NCI-H2171 (cell line): ENCODE measurements around the gene GMDS.

Experiments
- DNase-seq: peaks from one replicate; lab custom pipeline; 2025; lab: John Stamatoyannopoulos, UW

The GMDS gene

GRCh38 chr6:2133716-2134310, 111.6 kb downstream of the GMDS start:
- DNase-seq: no peak

DNA sequence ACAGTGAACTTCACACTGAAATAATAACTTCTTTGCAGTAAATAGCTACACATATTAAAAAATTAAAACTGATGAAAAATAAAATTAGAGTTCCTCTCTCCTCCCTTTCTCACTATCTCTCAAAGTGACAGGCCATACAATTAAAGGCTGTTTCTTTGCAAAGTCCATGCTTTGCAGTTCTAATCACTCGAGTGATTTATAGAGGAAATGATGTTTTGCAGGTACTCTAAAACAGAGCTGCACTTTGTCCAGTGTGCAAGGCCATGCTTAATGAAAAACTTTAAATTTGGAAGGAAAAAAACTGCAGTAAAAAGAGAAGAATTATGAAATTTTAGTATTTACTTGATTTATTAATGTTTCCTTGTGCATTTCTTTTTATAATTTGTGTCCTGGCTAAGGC, 112.5 kb downstream of the GMDS start:
- no peak for DNase-seq

DNA sequence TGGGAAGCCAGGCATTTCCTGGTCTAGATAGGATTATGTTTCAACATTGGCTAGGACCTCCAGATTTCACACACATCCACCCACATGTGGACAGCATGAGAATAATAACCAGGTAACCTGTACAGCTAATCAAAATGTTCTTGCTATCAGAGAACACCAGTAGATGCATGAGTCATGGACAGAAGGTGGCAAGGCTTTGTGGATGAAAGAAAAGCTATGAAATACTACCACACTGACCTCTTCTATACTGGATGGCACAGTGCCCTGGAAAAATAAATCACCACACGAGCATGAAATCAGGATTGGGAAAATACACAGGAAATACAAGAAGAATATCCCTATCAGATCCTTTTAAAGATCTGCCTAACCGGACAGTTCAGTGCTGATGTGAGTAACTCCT, 113.0 kb downstream of the GMDS start:
- no peak for DNase-seq

- no peak for DNase-seq
Measured at GRCh38 chr6:2129182-2129621, 116.2 kb downstream of the GMDS start.

DNA sequence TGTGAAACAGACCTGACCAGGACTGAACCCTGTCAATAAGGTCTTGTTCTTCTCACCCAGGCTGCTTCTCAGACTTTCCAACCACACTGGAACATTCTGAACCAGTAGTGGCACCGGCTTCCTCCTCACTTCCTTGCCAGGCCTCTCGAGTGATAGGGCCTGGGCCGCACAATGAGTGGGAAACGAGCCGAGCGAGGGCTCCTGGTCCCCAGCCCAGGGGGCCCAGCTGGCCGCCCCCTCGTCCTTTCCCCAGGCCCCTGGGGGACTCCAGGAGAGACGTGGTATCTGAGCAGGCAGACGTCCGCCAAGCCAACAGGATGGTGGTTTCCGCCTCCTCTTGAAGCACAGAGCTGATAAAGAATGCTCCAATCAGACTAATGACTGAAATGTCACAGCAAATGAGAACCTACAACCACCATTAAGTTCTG, 117.9 kb downstream of the GMDS start:
- no peak for DNase-seq

DNA sequence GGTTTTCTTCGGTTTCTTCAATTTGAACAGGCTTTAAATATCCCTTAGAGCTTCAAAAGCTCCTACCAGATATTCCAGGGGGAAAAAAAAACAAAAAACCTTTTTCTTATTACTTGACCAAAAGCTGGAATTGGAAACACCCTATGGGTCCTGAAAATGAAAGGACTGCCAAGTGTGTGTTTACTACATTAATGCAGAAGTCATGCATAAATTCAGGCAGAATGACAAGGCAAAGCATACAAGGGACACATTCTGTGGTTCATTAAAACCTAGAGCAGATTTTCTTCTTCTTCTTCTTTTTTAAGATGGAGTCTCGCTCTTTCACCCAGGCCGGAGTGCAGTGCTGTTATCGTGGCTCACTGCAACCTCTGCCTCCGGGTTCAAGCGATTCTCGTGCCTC, 119.1 kb downstream of the GMDS start:
- no peak for DNase-seq

- DNase-seq: no peak
Measured at GRCh38 chr6:2125158-2125557, 120.2 kb downstream of the GMDS start.

DNA sequence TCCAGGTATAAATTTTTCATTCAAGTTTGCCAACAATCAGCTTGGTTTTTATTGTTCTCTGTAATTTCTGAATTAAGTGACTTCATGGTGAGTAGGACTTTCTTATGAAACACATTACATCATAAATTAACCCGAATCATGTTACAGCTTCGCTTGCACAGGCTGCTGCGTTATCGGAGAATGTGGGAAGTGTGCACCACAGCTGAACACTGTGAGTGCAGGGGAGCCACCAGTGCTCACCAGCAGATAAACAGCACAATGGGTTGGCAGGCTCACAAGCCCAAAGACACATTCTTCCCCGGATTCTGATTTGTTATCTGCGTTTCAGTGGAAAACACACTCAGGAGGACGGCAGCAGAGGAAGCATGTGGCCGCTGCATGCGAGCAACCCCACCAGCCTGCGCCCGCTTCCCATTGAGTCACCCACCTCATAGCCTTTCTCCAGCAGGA, 121.1 kb downstream of the GMDS start:
- no peak for DNase-seq

DNA sequence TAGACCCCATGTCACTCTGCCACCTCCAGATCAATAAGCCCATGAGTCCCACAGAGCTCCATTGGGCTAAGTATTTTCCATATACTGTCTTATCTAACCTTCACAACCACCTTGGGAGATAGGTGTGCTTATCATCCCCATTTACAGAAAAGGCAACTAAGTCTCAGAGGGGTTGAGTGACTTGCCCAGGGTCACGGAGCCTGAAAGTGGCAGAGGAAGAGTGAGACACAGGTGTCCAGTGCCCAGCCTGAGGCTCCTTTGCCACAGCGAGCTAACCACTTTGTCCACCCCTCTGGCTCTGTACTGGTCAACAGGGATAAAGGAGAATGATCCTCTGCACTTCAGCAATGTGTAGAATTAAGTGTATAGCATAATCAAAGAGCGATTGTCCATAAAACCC, 124.5 kb downstream of the GMDS start:
- no peak for DNase-seq

DNA sequence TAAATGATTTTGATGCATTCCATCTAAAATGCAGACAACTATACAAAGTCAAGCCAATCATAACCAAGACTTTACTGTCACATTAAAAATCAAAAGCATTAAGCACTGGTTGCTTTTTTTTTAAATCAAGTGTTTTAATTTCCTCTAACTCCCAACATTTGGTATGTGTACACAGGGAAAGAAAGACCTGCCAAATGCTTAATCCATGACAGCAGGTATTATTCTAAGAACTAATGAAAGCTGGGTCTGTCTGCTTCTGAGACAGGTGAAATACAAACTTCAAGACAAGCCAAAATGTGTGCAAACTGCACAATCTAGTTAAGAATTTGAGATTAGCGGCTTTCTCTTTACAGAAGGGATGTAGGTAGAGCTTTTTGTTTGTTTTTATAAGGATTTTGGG, 126.1 kb downstream of the GMDS start:
- DNase-seq: no peak

GRCh38 chr6:2118136-2118535, 127.3 kb downstream of the GMDS start:
- DNase-seq: no peak

- DNase-seq: no peak
Measured at GRCh38 chr6:2117447-2117846, 128.0 kb downstream of the GMDS start.

DNA sequence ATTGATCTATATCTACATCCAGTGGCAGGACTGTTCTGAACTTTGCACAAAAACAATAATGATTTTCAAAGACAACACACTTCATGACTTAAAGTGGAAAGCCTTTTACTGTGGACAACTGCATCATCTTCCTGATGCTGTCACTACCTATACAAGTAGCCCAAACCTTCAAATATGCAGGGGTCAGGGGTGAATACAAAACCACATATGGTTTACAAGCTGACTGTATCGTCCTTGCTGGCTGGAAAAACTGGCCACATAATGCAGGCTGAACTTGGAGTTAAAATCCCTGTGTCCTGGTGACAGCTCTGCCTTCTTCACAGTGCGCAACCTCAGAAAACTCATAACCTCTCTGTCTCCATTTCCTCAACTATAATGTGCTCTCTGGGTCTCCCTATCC, 128.9 kb downstream of the GMDS start:
- DNase-seq: no peak

DNA sequence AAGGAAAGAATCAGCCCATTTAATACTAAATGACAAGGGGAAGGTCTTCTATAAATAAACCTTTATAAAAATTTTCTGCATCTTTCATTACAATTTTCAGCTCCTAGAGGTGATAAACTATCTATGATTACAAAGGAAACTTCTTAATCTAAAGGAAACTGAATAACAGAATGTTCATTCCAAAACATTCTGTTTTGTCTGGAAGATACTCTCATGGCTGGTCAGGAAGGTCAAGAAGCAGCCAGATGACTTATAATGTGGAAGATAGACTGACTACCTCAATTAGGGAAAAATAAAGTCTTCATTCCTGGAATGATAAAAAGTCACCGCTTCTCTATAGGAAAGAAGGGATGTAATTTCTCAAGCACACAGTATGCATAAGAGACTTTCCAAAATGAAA, 131.3 kb downstream of the GMDS start:
- no peak for DNase-seq

DNA sequence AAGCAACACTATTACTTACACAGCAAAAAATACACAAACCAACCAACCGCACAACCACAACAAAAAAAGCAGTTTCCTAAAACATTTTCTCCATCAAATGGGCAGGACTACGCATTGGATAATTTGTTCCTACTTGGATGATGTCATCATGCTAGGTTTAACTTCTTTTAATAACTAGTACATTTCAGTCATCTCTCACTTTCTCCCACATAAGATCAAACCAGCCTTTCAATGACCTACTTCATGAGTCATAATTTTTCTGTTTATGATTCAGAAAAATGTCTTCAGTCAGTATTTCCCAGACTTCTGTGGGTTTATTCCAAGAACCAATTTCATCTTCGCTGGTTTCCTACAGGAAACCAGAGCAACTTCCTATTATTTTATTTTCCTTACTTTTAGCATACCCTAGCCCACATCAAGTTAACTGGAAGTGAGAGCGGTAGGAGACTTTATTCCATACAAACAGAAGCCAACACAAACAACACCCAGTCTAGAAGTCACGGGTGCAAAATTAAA, 134.2 kb downstream of the GMDS start:
- no peak for DNase-seq

- no peak for DNase-seq
Measured at GRCh38 chr6:2110504-2110903, 134.9 kb downstream of the GMDS start.

- DNase-seq: peak; percentile 30
Measured at GRCh38 chr6:2109796-2110195, 135.6 kb downstream of the GMDS start.

- DNase-seq: peak; percentile 55
Measured at GRCh38 chr6:2108700-2109306, 136.6 kb downstream of the GMDS start.

- no peak for DNase-seq
Measured at GRCh38 chr6:2104524-2104880, 140.9 kb downstream of the GMDS start.

DNA sequence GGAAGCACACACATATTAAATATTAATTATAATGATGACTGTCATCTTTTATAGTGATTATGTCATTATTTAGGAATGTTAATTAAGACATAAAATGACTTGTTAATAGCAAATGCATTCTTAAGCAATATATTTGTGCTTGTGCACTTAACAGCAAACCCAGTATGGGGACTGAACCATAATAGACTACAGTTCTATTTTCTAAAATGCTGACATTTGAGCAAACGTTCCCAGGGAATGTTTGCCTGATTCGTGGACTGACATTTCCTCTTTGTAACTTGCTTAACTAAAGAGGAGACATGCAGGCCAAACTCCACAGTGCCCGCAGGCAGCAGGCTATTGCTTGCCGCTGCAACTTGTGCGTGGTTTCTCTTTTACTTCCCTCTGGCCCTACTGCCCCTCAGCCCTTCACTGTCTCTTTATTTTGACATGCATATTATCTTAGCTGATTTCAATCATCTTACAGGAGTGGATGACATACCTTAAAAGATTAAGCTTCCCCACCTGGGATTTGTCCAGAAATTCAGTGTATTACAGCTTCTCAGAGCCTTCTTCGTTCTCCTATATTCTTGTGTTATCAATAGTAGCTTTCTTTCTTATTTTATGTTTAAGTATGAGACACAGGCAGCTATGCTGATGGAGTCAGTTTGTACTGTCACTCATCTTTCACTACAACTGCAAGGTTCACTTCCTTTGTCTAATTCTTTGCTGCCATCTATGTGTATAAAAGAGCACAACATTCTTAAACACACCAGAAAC, 141.5 kb downstream of the GMDS start:
- peak; percentile 33 for DNase-seq

- no peak for DNase-seq
Measured at GRCh38 chr6:2102966-2103365, 142.4 kb downstream of the GMDS start.

- no peak for DNase-seq
Measured at GRCh38 chr6:2102316-2102883, 143.0 kb downstream of the GMDS start.

DNA sequence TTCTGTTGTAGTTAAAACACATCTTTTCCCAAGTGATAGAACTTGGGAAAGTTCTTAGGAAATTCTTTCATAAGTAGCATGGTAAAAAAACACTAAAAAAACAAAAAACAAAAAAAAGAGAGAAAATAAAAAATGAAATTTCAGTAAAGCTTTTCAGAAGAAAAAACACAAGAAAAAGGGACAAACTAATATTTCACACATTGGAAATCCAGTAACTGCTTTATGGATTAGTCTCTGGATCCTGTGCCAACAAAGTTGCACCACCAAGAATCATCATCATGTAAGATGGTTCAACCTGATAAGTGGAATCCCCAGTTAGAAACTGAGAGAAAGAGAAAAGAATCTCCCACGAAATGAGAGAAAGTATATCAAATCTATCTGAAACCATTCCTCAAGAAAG, 144.2 kb downstream of the GMDS start:
- DNase-seq: no peak
